GM18909 (cell line): ENCODE data around the gene CCNF.
"Not testable (repeated sequence)": the region's sequence is repeated elsewhere in the genome, so short reads cannot be mapped to it uniquely, and the experiment has no call there.

Experiments used
- ATAC-seq: cut with Tn5 transposase; IDR thresholded peaks from one replicate; pipeline ENCODE4 v1.9.1; 2021; ENCODE audit warnings: mild to moderate bottlenecking; ENCODE audit not compliant: unreplicated experiment, poor library complexity

CCNF gene

GRCh38 chr16:2428051-2428783 lies 1.0 kb upstream of the CCNF start:
- no peak for ATAC-seq

GRCh38 chr16:2428784-2429033 lies 538 bp upstream of the CCNF start:
- ATAC-seq = no peak

- peak; percentile 16 for ATAC-seq
Measured at GRCh38 chr16:2429771-2430663, 770 bp downstream of the CCNF start.

- no peak for ATAC-seq
Measured at GRCh38 chr16:2432286-2432685, 3.0 kb downstream of the CCNF start.

- no peak for ATAC-seq
Measured at GRCh38 chr16:2432801-2433505, 3.7 kb downstream of the CCNF start.

GRCh38 chr16:2435236-2435635 lies 6.0 kb downstream of the CCNF start:
- not testable (repeated sequence) for ATAC-seq

- ATAC-seq = no peak
Measured at GRCh38 chr16:2436110-2436509, 6.9 kb downstream of the CCNF start.

GRCh38 chr16:2437032-2437790 lies 8.0 kb downstream of the CCNF start:
- no peak for ATAC-seq

GRCh38 chr16:2438121-2438520 lies 8.9 kb downstream of the CCNF start:
- no peak for ATAC-seq

GRCh38 chr16:2439598-2439997 lies 10.4 kb downstream of the CCNF start:
- ATAC-seq = no peak

GRCh38 chr16:2441143-2441804 lies 12.0 kb downstream of the CCNF start:
- not testable (repeated sequence) for ATAC-seq

GRCh38 chr16:2443555-2443954 lies 14.3 kb downstream of the CCNF start:
- ATAC-seq = no peak

- ATAC-seq = no peak
Measured at GRCh38 chr16:2447920-2448583, 18.8 kb downstream of the CCNF start.

GRCh38 chr16:2449118-2449517 lies 19.9 kb downstream of the CCNF start:
- no peak for ATAC-seq

GRCh38 chr16:2450535-2450934 lies 21.3 kb downstream of the CCNF start:
- ATAC-seq = no peak

GRCh38 chr16:2450975-2451381 lies 21.7 kb downstream of the CCNF start:
- no peak for ATAC-seq

GRCh38 chr16:2451851-2452320 lies 22.6 kb downstream of the CCNF start:
- ATAC-seq = no peak

GRCh38 chr16:2452650-2453049 lies 23.4 kb downstream of the CCNF start:
- ATAC-seq = no peak

GRCh38 chr16:2455081-2455845 lies 26.0 kb downstream of the CCNF start:
- no peak for ATAC-seq
